Stimulated activated naive CD4-positive, alpha-beta T cell (primary cell): ENCODE results near the gene MAP3K13.
A peak's percentile ranks its signal among the peaks of the same experiment; 100 is the strongest.
"Not testable (repeated sequence)": the region's sequence is repeated elsewhere in the genome, so short reads cannot be mapped to it uniquely, and the experiment has no call there.

Experiments
- DNase-seq, 6 experiments: peaks; one replicate each; lab custom pipeline; 2025; lab: John Stamatoyannopoulos, UW

Gene MAP3K13

GRCh38 chr3:185451432-185451831, 88.5 kb downstream of the MAP3K13 start:
- not testable (repeated sequence) for DNase-seq

- no peak for DNase-seq
These were observed 94.4 kb downstream of the MAP3K13 start for GRCh38 chr3:185457376-185457775.

- no peak for DNase-seq
These were observed 97.4 kb downstream of the MAP3K13 start for GRCh38 chr3:185460309-185460708.

- no peak for DNase-seq
These were observed 97.9 kb downstream of the MAP3K13 start for GRCh38 chr3:185460719-185461350.

- DNase-seq = no peak
These were observed 102.5 kb downstream of the MAP3K13 start for GRCh38 chr3:185465471-185465870.

GRCh38 chr3:185466123-185466522, 103.2 kb downstream of the MAP3K13 start:
- not testable (repeated sequence) for DNase-seq

DNA sequence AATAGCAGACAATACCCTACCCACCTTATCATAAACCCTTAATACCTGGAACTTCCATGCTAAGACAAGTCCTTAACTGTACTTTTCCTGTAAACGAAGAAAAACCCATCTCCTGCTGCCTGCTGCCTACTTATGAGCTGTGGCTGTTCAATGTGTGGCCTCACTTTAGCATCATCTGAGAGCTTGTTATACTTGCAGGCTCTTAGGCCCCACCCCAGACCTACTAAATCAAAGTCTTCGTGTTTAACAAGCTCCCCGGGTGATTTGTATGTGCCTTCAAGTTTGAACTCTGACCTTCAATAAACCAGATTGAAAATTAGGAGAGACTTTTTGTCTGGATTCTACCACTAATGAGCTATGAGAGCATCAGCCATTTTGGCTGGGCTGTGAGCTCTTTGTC, 106.6 kb downstream of the MAP3K13 start:
- DNase-seq = no peak

GRCh38 chr3:185470323-185470722, 107.4 kb downstream of the MAP3K13 start:
- DNase-seq = no peak

DNA sequence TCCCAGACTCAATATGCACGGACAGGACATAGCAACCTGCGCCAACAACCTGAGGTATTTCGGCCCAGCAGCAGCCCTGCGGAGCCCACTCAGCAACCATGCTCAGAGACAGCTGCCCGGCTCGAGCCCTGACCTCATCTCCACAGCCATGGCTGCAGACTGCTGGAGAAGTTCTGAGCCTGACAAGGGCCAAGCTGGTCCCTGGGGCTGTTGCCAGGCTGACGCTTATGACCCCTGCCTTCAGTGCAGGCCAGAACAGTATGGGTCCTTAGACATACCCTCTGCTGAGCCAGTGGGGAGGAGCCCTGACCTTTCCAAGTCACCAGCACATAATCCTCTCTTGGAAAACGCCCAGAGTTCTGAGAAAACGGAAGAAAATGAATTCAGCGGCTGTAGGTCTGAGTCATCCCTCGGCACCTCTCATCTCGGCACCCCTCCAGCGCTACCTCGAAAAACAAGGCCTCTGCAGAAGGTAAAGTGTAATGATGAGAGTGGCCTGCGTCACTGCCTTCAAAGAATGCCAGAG, 110.4 kb downstream of the MAP3K13 start:
- DNase-seq = no peak

DNA sequence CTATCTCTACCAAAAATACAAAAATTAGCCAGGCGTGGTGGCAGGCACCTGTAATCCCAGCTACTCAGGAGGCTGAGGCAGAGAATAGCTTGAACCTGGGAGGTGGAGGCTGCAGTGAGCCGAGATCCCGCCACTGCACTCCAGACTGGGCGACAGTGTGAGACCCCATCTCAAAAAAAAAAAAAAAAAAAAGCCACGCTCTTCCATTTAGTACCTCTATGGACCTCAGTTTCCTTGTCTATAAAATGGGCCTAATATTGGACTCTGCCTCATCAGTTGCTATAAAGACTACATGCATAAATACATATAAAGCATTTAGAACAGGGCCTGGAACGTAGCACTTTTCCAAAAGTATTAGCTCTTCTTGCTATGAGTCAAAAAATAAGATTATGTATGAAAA, 112.0 kb downstream of the MAP3K13 start:
- not testable (repeated sequence) for DNase-seq

DNA sequence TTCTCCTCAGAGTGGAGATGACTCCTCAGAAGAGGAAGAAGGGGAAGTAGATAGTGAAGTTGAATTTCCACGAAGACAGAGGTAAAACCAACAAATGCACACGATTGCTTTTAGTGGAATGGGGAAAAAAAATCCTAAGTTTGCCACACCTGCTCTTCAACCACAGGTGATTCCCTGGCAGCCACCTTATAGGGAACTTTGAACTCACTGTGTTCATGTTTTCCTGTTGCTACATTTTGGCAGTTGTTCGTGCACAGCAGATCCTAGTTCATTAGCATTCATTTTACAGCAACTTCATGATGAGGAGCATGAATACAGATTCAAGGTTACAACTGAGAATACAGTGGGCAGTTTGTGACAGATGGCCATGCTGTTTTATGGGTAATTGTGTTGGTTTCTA, 114.4 kb downstream of the MAP3K13 start:
- no peak for DNase-seq

DNA sequence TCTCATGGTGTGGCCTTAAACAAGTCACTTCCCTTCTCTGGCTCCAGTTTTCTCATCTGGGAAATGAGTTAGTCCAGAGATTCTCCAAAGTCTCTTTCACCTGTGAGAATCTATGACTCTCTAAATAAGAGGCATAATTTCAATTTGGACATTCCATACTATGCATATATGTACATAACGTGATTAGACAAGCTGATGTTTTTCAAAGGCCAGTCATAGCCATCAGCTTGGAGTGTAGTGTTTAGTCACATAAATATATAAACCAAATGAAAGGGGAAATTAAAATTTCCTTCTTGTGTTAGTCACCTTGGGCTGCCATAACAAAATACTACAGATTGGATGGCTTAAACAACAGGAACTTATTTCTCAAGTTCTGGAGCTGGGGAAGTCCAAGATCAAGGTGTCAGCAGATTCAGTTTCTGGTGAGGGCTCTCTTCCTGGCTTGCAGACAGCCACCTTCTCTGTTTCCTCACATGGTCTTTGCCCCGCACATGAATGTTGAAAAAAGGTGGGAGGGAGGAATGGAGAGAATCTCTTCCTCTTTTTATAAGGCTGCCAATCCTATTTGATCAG, 116.5 kb downstream of the MAP3K13 start:
- DNase-seq = no peak

GRCh38 chr3:185484296-185484695, 121.4 kb downstream of the MAP3K13 start:
- no peak for DNase-seq

DNA sequence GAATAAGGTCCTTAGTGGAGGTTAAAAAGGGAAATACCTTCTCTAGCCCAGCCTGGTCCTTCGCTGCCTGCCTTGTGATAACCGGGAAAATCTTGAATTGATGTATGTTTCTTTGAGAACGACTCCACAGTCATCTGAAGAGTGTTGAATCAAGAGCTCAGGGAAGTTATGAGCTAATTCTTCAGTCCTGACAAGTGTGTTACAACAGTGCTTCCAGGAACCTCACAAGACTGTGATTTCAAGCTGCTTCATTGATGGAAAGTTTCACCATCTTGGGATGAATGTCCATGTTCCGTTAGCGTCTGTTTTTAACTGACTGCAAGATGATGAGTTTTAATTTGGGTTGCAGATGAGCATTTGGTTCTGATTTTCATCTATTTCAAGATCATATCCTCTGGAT, 123.5 kb downstream of the MAP3K13 start:
- DNase-seq = no peak

DNA sequence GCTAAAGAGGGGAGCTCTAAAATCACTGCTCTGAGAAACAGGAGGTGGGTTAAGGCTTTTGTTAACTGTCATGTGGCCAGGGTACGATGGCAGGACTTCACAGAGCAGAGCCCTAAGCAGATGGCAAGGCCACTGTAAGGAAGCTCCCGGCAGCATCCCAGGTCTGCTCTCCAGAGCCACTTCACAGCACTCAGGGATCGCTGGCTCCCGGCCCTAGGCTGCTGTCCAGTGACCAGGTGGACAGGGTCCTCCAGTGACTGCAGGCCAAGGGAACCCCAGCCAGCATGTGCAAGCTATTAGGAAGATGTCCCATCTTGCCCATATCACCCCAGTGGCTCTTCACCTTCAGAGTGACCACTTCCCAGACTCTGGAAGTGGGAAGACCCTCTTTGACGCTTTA, 125.5 kb downstream of the MAP3K13 start:
- DNase-seq = no peak

DNA sequence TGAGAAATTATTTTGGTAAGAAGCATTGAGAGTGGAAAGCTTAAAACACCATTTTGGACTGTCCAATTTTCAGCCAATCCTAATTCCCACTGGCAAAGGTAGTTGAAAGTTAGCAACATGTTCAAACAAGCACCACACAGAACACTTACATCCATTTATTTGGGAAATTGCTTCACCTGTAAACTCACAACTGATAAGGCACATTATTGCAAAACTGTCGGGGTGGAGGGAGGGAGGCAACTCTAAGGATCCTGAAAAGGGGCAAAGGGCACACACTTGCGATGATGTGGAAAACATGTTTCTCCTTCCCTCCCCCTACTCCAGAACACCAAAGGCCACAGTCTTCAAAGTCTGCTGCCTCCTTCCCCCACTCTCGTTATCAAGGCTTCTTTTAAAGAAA, 126.5 kb downstream of the MAP3K13 start:
- no peak for DNase-seq

DNA sequence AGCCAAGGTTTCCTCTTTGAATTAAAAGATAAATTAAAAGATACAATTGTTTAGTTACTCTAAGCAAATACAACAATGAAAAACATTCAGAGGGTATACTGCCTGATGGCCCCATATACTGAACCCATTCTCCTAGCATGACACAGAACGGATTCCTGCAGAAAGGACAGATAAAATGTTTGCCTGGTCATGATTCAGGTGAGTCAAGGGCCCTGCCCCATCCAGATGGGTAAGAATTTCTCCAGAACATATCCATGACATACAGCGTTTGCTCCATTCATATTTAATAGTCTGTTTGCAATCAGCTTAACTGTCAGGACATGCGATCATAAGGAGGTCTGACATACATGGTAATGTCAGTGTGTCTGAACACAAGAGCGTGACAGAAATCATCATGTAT, 127.3 kb downstream of the MAP3K13 start:
- no peak for DNase-seq

- peak; percentile 78 to 91 (median 84) for DNase-seq
These were observed 135.8 kb downstream of the MAP3K13 start, which contains the start of gene TMEM41A for GRCh38 chr3:185498503-185499396. TMEM41A (minus strand) TSS chr3:185499035; CDS start chr3:185498961, 74 bp downstream.

DNA sequence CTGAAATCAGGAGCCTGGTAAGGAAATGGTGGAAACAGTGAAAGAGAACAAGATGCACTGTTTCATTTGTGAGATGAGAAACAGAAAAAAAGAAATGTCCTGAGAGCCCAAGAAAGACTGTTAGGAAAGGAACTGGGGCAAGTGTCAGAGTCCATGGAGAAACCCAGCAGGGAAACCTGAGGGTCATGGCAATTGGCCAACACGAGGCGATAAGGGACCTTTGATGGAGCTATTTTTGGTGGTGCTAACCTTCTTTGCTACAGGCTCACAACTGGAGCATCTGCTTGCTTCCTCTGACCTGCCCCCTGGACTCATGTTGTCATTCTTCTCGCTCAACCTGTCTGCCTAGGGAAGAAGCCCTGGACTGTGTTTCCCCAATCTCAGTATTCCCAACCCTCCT, 140.1 kb downstream of the MAP3K13 start:
- DNase-seq = no peak

DNA sequence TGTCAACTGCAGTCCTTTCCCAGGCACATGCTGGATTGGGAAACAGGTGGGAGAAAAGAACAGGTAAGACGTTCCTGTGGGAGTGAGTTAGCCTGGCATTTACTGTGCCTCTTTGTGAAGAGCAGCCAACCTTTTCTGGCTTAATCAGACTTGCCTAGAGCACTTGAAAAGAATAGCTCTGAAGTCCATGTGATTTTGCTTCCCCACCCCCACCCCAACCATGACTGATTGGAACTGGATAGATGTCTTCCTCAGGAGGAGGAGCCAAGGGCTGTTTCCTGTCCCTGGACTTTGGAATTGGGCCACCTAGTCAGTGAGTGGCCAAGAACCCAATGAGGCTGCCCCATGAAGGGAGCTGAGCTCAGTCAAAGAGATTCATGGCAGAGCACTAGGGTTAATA, 140.6 kb downstream of the MAP3K13 start:
- DNase-seq = no peak

DNA sequence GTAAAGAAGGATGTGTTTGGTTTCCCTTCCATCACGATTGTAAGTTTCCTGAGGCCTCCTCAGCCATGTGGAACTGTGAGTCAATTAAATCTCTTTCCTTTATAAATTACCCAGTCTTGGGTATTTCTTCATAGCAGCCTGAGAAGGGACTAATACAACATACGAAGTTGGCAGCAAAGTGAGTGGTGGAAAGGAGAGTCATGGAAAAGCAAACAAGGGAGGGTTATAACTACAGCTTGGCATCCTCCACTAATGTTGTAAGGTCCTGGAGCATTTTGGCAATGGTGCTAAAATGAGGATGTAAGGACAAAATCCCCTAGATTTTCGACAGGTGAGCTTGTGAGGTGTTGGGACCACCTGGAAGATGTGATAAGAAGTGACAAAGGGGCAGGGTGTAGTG, 141.7 kb downstream of the MAP3K13 start:
- DNase-seq = no peak

DNA sequence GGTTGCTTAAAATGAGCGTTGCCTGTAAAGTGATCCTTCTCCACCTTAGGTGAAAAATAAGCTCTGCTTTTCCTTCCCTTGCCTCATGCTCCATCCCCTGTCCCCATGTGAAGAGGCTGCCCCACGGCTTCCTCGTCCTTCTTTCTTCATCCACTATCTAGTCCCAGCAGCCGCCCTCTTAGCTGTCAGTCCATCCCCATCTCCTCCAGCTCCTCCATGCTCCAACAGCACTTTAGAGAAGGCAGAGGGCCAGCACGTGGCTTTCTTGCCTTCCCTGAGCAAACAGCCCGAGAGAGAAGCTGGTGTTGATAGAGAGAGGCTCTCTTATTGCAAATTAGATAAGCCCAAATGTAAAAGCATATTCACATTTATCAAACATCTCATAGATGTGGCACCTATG, 144.9 kb downstream of the MAP3K13 start:
- no peak for DNase-seq
